Liver (tissue), 9 donors: Measurements from ENCODE around the gene MDM4. TPM values are rescaled to one million over a fixed set of nuclear protein-coding genes. Genes with fewer than 3 reads are reported as not detected.

ENCODE experiments used
- DNase-seq: peaks from one replicate; pipeline ENCODE4 v3.0.0-alpha.2; 2017; ENCODE audit warnings: low spot score
- H3K27ac ChIP-seq, 2 donors: one replicate each; pipeline ENCODE4 v1.7.0; 2013; ENCODE audit warnings: inconsistent platforms in 2 of 2, low read length in 2 of 2, control low read depth in 1 of 2, low read depth in 1 of 2, mild to moderate bottlenecking in 1 of 2
- H3K27me3 ChIP-seq, 4 donors: one replicate each; pipeline versions ENCODE4 v1.6.1 to v1.7.0; 2013; ENCODE audit warnings: low read length in 3 of 4, inconsistent platforms in 1 of 4, mild to moderate bottlenecking in 1 of 4, moderate library complexity in 1 of 4; ENCODE audit not compliant: control insufficient read depth in 4 of 4, insufficient read depth in 4 of 4
- H3K36me3 ChIP-seq, 4 donors: one replicate each; pipeline versions ENCODE4 v1.6.1 to v1.7.0; 2013; ENCODE audit warnings: low read length in 3 of 4, mild to moderate bottlenecking in 3 of 4, low read depth in 1 of 4, moderate library complexity in 1 of 4; ENCODE audit not compliant: control insufficient read depth in 4 of 4, insufficient read depth in 3 of 4
- H3K4me1 ChIP-seq, 4 donors: one replicate each; pipeline versions ENCODE4 v1.6.1 to v1.7.0; 2013; ENCODE audit warnings: low read length in 3 of 4, mild to moderate bottlenecking in 3 of 4, moderate library complexity in 1 of 4; ENCODE audit not compliant: control insufficient read depth in 4 of 4, insufficient read depth in 4 of 4
- H3K4me3 ChIP-seq, 3 donors: one replicate each; pipeline versions ENCODE4 v1.6.1 to v1.7.0; 2013; ENCODE audit warnings: low read length in 3 of 3, control low read depth in 1 of 3, low read depth in 1 of 3, mild to moderate bottlenecking in 1 of 3
- H3K9ac ChIP-seq, 2 donors: one replicate each; pipeline ENCODE4 v1.7.0; 2013; ENCODE audit warnings: low read length in 2 of 2, mild to moderate bottlenecking in 2 of 2, moderate library complexity in 2 of 2, control low read depth in 1 of 2, low read depth in 1 of 2
- H3K9me3 ChIP-seq, 4 donors: one replicate each; pipeline versions ENCODE4 v1.6.1 to v1.7.0; 2013; ENCODE audit warnings: low read length in 3 of 4; ENCODE audit not compliant: control insufficient read depth in 4 of 4
- ATF3 ChIP-seq: IDR thresholded peaks from 2 replicates; pipeline ENCODE4 v1.6.1; 2016; ENCODE audit warnings: antibody characterized with exemption
- CTCF ChIP-seq: fragments of 150-350 bp; IDR thresholded peaks from 2 replicates; pipeline ENCODE4 v1.5.1; 2017; ENCODE audit warnings: improper control_type of control experiment, low read depth, low read length; ENCODE audit not compliant: missing input control
- EGR1 ChIP-seq, 2 donors: IDR thresholded peaks; 2 replicates each; pipeline ENCODE4 v1.6.1; 2016 to 2018; ENCODE audit warnings: antibody characterized with exemption in 2 of 2, low read depth in 2 of 2
- FOXA1 ChIP-seq: IDR thresholded peaks from 2 replicates; pipeline ENCODE4 v1.6.1; 2016; ENCODE audit warnings: antibody characterized with exemption
- FOXA2 ChIP-seq: IDR thresholded peaks from 2 replicates; pipeline ENCODE4 v1.6.1; 2016; ENCODE audit warnings: antibody characterized with exemption
- GABPA ChIP-seq, 2 donors: IDR thresholded peaks in 1 of 2; conservative IDR thresholded peaks in 1 of 2; 2 replicates each; pipeline ENCODE4 v1.6.1; 2016; ENCODE audit warnings: antibody characterized with exemption in 2 of 2, mild to moderate bottlenecking in 1 of 2, moderate library complexity in 1 of 2
- HNF4A ChIP-seq, 2 donors: conservative IDR thresholded peaks; 2 replicates each; pipeline ENCODE4 v1.6.1; 2016; ENCODE audit warnings: antibody characterized with exemption in 2 of 2, mild to moderate bottlenecking in 2 of 2
- HNF4G ChIP-seq: IDR thresholded peaks from 2 replicates; pipeline ENCODE4 v1.6.1; 2016; ENCODE audit warnings: antibody characterized with exemption
- JUND ChIP-seq, 2 donors: IDR thresholded peaks; 2 replicates each; pipeline ENCODE4 v1.6.1; 2016; ENCODE audit warnings: antibody characterized with exemption in 2 of 2
- MAX ChIP-seq: IDR thresholded peaks from 2 replicates; pipeline ENCODE4 v1.6.1; 2016; ENCODE audit warnings: antibody characterized with exemption
- NR2F2 ChIP-seq: IDR thresholded peaks from 2 replicates; pipeline ENCODE4 v1.6.1; 2016; ENCODE audit warnings: antibody characterized with exemption
- RAD21 ChIP-seq, 2 donors: IDR thresholded peaks; 2 replicates each; pipeline ENCODE4 v1.6.1; 2016; ENCODE audit warnings: antibody characterized with exemption in 2 of 2, mild to moderate bottlenecking in 2 of 2
- REST ChIP-seq: IDR thresholded peaks from 2 replicates; pipeline ENCODE4 v1.6.1; 2016; ENCODE audit warnings: antibody characterized with exemption, mild to moderate bottlenecking
- RXRA ChIP-seq, 2 donors: IDR thresholded peaks; 2 replicates each; pipeline ENCODE4 v1.6.1; 2017 to 2018; ENCODE audit warnings: antibody characterized with exemption in 2 of 2, mild to moderate bottlenecking in 1 of 2
- SP1 ChIP-seq: IDR thresholded peaks from 2 replicates; pipeline ENCODE4 v1.6.1; 2018; ENCODE audit warnings: antibody characterized with exemption, mild to moderate bottlenecking
- TAF1 ChIP-seq: conservative IDR thresholded peaks from 2 replicates; pipeline ENCODE4 v1.6.1; 2016; ENCODE audit warnings: antibody characterized with exemption, mild to moderate bottlenecking
- YY1 ChIP-seq: IDR thresholded peaks from 2 replicates; pipeline ENCODE4 v1.6.1; 2016; ENCODE audit warnings: antibody characterized with exemption, mild to moderate bottlenecking
- ZBTB33 ChIP-seq: IDR thresholded peaks from 2 replicates; pipeline ENCODE4 v1.6.1; 2016; ENCODE audit warnings: antibody characterized with exemption
- WGBS: extraction: QIAGEN DNeasy Blood & Tissue Kit; methylation state at CpG from one replicate; pipeline ENCODE4 v1.1.7; 2013; 5-methylcytosine and 5-hydroxymethylcytosine counted together
- polyA plus RNA-seq, 2 donors: library from polyadenylated mRNA; stranded (reverse) in 1 of 2; unstranded in 1 of 2; fragments of 200-250 nt in 1 of 2; fragments of >200 nt in 1 of 2; fragmentation: Nextera tagmentation in 1 of 2; extraction: Ambion mirVana in 1 of 2; gene quantifications; one replicate each; pipeline versions ENCODE4 v1.2.1 to v1.2.3, GENCODE V29; 2013 to 2015
- total RNA-seq, 2 donors: library from RNA; depleted of rRNA; stranded (reverse); fragments of >200 nt; gene quantifications; one replicate each; pipeline ENCODE4 v1.2.3, GENCODE V29; 2014
- donor health status: healthy.
- donor health status: healthy.
- donor health status: healthy.
- donor health status: healthy.
- donor health status: healthy.

Gene MDM4
- total and polyA plus RNA-seq, 4 donors, result 1.4 to 56.5 (median 21.6) TPM

- peaks cover 13 to 81% (median 76%) of the 10 kb centered on the region in 4 donors for H3K36me3 ChIP-seq
- H3K27me3 ChIP-seq, result no peaks in the 10 kb centered on the region
- H3K27ac ChIP-seq, result no peak overlapping the region
- no peak for DNase-seq
- H3K4me3 ChIP-seq, result no peak overlapping the region
- WGBS, result 96% methylated on average over 2 of the region's 2 CpGs
- no peaks in the 10 kb centered on the region for H3K9me3 ChIP-seq
- TF ChIP-seq HNF4A (conservative IDR thresholded peaks at IDR 0.05) (no peak), TAF1 (no peak), SP1 (no peak), MAX (no peak), HNF4G (no peak), EGR1 (IDR thresholded peaks at IDR 0.05; ENCODE audit: low read depth in 2 of 2) (no peak), ZBTB33 (no peak), YY1 (no peak), RXRA (IDR thresholded peaks at IDR 0.05) (no peak)
- H3K4me1 ChIP-seq, result no peaks in the 10 kb centered on the region
- no peak overlapping the region for H3K9ac ChIP-seq
Measured at GRCh38 chr1:204545202-204545601, 29.0 kb downstream of the MDM4 start.

GRCh38 chr1:204545881-204546280 is 29.7 kb downstream of the MDM4 start:
- no peak for DNase-seq
- H3K4me3 ChIP-seq, result no peak overlapping the region
- H3K27ac ChIP-seq, result no peak overlapping the region
- no peaks in the 10 kb centered on the region for H3K27me3 ChIP-seq
- H3K9ac ChIP-seq, result no peak overlapping the region
- no peaks in the 10 kb centered on the region for H3K4me1 ChIP-seq
- TF ChIP-seq CTCF (no peak), EGR1 (IDR thresholded peaks at IDR 0.05; ENCODE audit: low read depth in 2 of 2) (no peak), SP1 (no peak), HNF4G (no peak), YY1 (no peak), RAD21 (IDR thresholded peaks at IDR 0.05) (no peak), JUND (IDR thresholded peaks at IDR 0.05) (no peak), ZBTB33 (no peak), GABPA (IDR thresholded peaks at IDR 0.05 in 1 of 2, conservative IDR thresholded peaks at IDR 0.05 in 1 of 2) (no peak), FOXA2 (no peak), FOXA1 (no peak), NR2F2 (no peak), HNF4A (conservative IDR thresholded peaks at IDR 0.05) (no peak), RXRA (IDR thresholded peaks at IDR 0.05) (no peak), ATF3 (no peak), REST (no peak), TAF1 (no peak), MAX (no peak)
- H3K9me3 ChIP-seq, result no peaks in the 10 kb centered on the region
- 33% methylated on average over 2 of the region's 2 CpGs for whole genome bisulfite sequencing
- H3K36me3 ChIP-seq, result peaks cover 11 to 84% (median 77%) of the 10 kb centered on the region in 4 donors
